Measurements from ENCODE around the gene FAM167B.

FAM167B gene

GRCh38 chr1:32223683-32224082, 23.3 kb upstream of the FAM167B start:
- no peak for DNase-seq (ENCODE audit: low read depth)

GRCh38 chr1:32224285-32224684, 22.7 kb upstream of the FAM167B start:
- DNase-seq (ENCODE audit: low read depth), result no peak

DNA sequence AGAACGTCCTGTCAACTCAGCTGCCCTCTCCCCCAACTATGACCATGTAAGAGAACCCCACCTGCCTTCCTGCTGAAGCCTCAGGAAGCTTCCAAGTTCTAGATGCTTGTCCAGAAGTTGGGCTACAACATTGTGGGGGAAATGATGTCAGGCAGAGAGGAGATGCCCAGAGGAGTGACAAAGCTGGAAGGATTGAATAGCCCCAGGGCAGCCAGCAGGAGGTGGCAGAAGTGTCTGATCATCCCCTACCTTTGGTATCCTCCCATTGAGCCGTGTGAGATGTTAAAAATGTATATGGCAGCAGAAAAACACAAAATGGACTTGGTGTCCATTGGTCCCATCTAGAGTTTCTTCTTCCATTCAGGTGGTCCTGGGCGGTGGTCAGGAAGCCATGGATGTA, 18.3 kb upstream of the FAM167B start:
- no peak for DNase-seq (ENCODE audit: low read depth)

- DNase-seq (ENCODE audit: low read depth), result no peak
These were observed 15.1 kb upstream of the FAM167B start for GRCh38 chr1:32231843-32232432.

DNA sequence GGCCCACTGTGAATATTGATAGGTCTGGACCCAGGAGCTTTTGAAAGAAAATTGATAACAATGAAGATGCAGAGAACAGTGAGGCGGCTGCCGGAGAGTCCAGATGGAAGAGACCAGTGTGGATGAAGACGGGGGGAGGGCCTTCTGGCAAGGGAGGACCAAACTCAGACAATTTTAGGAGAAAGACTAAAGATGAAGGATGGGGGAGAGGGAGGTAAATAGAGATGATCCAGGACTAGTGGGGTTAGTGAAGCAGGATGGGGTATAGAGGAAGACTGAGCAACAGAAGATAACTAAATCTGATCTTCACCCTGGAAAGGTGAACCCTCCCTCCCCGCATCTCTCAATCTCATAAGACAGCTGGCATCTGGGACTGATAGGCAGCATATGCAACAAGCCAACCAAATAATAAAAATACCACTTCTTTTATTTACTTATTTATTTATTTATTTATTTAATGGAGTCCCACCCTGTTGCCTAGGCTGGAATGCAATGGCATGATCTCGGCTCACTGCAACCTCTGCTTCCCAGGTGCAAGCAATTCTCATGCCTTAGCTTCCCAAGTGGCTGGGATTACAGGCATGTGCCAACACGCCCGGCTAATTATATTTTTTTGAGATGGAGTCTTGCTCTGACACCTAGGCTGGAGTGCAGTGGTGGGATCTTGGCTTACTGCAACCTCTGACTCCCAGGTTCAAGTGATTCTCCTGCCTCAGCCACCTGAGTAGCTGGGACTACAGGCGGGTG, 14.3 kb upstream of the FAM167B start:
- no peak for DNase-seq (ENCODE audit: low read depth)

GRCh38 chr1:32234792-32235191, 12.2 kb upstream of the FAM167B start:
- DNase-seq (ENCODE audit: low read depth), result no peak

- DNase-seq (ENCODE audit: low read depth), result no peak
These were observed 7.7 kb upstream of the FAM167B start for GRCh38 chr1:32239337-32239736.

- DNase-seq (ENCODE audit: low read depth), result no peak
These were observed 7.3 kb upstream of the FAM167B start for GRCh38 chr1:32239790-32240139.

GRCh38 chr1:32240140-32240951, 6.7 kb upstream of the FAM167B start:
- peak; percentile 51 for DNase-seq (ENCODE audit: low read depth)

DNA sequence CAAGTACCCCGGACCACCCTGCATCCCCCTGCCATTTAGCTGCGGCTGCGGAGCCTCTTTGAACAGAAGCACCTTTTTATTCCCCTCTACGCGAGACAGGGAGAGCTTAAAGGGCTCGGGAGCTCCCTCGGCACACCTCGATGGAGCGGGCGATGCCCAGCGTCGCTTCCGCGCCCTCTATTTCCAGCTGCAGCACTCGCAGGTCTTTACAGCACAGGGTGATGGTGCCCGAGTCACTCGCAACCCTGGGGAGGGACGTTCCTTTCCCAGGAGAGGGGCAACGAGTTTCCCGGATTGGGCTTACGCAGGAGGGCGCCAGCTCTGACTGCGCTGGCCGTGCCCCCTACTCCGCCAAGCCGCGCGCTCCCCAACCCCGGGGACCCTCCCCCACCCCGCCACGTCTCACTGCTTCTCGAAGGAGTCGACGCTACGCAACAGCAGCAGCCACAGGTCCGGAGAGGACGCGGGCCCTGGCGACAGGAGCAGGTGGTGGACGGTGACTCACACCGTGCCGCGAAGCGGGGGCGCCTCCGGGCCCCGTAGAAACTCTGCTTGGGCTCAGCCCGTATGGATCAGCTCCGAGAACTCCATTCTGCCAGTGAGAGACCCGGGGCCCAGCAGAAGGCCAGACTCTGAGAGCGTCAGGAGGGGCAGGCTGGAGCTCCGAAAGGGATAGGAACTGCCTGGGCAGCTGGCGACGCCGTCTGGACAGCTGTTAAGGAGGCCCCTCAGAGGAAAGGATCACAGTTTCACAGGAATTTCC, 5.8 kb upstream of the FAM167B start:
- no peak for DNase-seq (ENCODE audit: low read depth)

GRCh38 chr1:32242341-32242851, 4.6 kb upstream of the FAM167B start:
- DNase-seq (ENCODE audit: low read depth), result no peak

DNA sequence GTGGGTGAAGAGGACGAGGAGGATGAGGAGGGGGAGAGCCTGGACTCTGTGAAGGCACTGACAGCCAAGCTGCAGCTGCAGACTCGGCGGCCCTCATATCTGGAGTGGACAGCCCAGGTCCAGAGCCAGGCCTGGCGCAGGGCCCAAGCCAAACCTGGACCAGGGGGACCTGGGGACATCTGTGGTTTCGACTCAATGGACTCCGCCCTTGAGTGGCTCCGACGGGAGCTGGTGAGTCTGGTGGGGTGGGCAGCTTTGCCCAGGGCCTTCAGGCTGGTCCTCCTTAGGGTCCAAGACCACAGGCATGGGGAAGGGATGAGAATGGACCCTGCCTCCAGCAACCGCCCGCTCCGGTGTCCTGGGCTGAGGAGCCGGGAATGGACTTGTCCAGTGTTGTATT, 430 bp downstream of the FAM167B start:
- DNase-seq (ENCODE audit: low read depth), result no peak

DNA sequence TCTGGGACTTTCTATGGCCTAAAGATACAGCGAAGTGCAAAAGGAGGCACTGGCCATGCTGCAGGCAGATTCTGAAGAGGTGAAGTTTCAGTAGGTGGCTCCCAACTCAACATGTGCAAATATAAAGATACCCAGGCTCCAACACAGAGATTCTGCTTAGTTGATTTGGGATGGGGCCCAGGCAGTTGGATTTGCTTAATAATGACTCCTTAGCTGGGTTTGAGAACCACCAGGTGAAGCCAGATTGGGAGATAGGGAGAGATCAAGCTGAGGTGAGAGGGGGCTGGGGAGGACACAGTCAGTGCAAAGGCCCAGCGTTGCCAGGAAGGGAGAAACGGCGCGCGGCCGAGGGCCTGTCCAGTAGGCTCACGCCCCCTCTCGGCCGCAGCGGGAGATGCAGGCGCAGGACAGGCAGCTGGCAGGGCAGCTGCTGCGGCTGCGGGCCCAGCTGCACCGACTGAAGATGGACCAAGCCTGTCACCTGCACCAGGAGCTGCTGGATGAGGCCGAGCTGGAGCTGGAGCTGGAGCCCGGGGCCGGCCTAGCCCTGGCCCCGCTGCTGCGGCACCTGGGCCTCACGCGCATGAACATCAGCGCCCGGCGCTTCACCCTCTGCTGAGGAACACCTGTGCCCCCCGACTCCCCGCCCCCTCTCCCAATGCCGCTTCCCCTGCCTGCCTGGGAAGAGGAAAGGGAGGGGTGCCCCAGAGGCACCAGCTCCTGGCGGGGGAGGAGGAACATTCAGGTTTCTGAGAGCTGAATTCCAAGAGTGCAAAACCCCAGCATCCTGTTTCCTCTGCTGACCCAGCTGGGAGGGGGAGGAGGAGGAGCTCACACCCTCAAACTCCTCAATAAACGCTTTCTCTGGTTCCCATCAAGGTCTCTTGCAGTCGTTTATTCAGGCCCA, 1.2 kb downstream of the FAM167B start:
- peak; percentile 52 for DNase-seq (ENCODE audit: low read depth)

- DNase-seq (ENCODE audit: low read depth), result peak; percentile 82
These were observed 3.0 kb downstream of the FAM167B start for GRCh38 chr1:32249831-32250525.

- DNase-seq (ENCODE audit: low read depth), result peak; percentile 34
These were observed 4.1 kb downstream of the FAM167B start, which contains the start of gene LCK for GRCh38 chr1:32250893-32251716. Gene LCK, plus strand, starts transcription at chr1:32251265. Its CDS starts 23,065 bp downstream, at chr1:32274330.

DNA sequence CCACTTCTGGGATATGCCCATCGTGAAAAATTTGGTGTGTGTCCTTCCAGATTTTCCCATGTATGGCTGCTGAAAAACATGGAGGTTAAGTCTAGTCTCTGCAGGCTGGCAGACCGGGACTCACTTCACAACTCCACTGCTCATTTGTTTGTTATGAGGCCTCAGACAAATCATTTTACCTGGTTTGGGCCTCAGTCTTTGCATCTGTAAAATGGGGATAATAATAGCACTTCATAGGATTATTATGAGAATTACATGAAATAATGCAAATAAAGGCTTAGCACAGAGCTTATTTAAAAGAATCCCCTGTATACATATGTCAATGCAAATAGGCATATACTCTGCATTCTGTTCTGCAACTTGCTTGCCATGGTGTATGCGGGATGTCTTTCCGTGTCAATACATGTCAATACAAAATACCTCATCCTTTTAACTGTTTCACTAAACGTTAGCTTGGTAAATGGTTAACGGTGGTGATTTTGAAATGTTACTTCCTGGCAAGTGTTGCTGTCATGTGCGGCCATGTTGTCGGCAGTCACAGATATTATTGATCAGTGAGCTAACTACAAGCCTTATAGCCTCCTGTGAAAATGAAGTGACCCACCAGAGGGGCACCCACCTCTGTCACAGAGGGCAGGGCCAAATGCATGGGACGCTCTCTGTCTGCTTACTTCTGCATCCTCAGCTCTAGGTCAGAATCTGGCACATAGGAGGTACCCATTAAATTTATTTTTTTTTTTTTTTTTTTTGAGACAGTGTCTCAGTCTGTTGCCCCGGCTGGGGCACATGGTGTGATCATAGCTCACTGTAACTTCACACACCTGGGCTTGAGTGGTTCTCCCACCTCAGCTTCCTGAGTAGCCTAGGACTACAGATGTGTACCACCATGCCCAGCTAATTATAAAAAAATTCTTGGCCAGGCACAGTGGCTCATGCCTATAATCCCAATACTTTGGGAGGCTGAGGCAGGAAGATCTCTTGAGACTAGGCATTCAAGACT, 8.3 kb downstream of the FAM167B start:
- DNase-seq (ENCODE audit: low read depth), result no peak

DNA sequence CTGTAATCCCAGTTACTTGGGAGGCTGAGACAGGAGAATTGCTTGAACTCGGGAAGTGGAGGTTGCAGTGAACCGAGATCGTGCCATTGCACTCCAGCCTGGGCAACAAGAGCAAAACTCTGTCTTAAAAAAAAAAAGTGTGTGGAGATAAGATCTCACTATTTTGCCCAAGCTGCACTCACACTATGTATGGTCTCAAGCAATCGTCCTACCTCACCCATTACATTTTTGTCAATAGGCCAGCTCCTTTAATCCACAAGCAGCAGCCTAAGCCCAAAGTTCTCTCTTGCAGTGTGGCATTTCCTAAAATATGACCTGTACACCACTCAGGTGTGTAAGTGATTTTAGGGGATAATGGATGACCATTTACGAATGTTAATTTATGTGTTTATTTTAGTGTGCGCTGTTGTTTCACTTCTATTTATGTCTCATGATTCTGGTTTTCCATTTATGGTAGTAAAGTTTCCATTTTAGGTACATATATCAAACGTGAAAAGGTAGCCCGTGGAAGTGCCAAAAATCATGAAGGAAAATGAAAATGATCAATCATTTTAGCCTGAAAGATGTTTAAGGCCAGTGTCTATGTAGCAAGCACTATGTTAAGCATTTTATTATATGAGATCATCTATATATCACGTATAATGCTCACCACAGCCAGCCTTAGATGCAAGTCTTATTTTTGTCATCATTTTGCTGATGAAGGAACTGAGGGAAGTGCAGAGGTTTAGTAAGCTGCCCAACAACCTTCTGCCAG, 9.6 kb downstream of the FAM167B start:
- no peak for DNase-seq (ENCODE audit: low read depth)

DNA sequence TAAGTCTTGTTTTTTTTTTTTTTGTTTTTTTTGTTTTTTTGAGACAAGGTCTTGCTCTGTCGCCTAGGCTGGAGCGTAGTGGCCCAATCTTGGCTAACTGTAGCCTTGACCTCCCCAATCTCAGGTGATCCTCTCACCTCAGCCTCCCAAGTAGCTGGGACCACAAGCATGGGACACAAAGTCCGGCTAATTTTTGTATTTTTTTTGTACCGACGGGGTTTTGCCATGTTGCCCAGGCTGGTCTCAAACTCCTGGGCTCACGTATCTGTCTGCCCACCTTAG, 10.1 kb downstream of the FAM167B start:
- DNase-seq (ENCODE audit: low read depth), result no peak
